Keratinocyte (primary cell): ENCODE measurements around the gene UQCC2. TPM values are rescaled to one million over a fixed set of nuclear protein-coding genes. Genes with fewer than 3 reads are reported as not detected.

ENCODE experiments used
- DNase-seq: peaks from one replicate; pipeline ENCODE4 v3.0.0-alpha.2; 2011; ENCODE audit warnings: low read depth, missing footprints, low spot score
- FAIRE-seq: peaks from 2 replicates; lab custom pipeline; 2011; peaks lifted over from hg19 to GRCh38; lab: Jason Lieb, UNC
- H2AFZ ChIP-seq: 2 replicates; pipeline ENCODE4 v1.6.0; 2012; ENCODE audit warnings: low read length, control low read depth, inconsistent platforms; ENCODE audit not compliant: control insufficient read depth
- H3K27ac ChIP-seq: 2 replicates; pipeline ENCODE4 v1.5.1; 2011; ENCODE audit warnings: low read length; ENCODE audit not compliant: control insufficient read depth, insufficient read depth
- H3K27me3 ChIP-seq: 3 replicates; pipeline ENCODE4 v1.6.0; 2011; ENCODE audit warnings: low read length; ENCODE audit not compliant: control insufficient read depth, insufficient read depth; ENCODE audit errors: extremely low read depth
- H3K36me3 ChIP-seq, 2 experiments: 2 replicates in 1 of 2; 3 replicates in 1 of 2; pipeline ENCODE4 v1.5.1; 2011; ENCODE audit warnings: low read length in 2 of 2, mild to moderate bottlenecking in 1 of 2; ENCODE audit not compliant: control insufficient read depth in 2 of 2, insufficient read depth in 2 of 2; ENCODE audit errors: extremely low read depth in 1 of 2
- H3K4me1 ChIP-seq: 3 replicates; pipeline ENCODE4 v1.5.1; 2011; ENCODE audit warnings: low read length; ENCODE audit not compliant: control insufficient read depth, insufficient read depth; ENCODE audit errors: extremely low read depth
- H3K4me2 ChIP-seq: 3 replicates; pipeline ENCODE4 v1.6.0; 2011; ENCODE audit warnings: low read depth, low read length; ENCODE audit not compliant: control insufficient read depth, insufficient read depth; ENCODE audit errors: extremely low read depth
- H3K4me3 ChIP-seq, 3 experiments: fragments of 200-600 bp in 1 of 3; sonication (generic) in 1 of 3; 2 replicates in 2 of 3; 3 replicates in 1 of 3; pipeline ENCODE4 v1.5.1; 2011 to 2016; ENCODE audit warnings: low read length in 3 of 3, mild to moderate bottlenecking in 3 of 3, control low read depth in 2 of 3, inconsistent platforms in 1 of 3, low read depth in 1 of 3, mixed read lengths in 1 of 3, mixed run types in 1 of 3, moderate library complexity in 1 of 3; ENCODE audit not compliant: control insufficient read depth in 2 of 3, insufficient read depth in 2 of 3; ENCODE audit errors: extremely low read depth in 1 of 3
- H3K79me2 ChIP-seq: 2 replicates; pipeline ENCODE4 v1.6.0; 2012; ENCODE audit warnings: low read length; ENCODE audit not compliant: control insufficient read depth, insufficient read depth
- H3K9ac ChIP-seq: 3 replicates; pipeline ENCODE4 v1.6.0; 2011; ENCODE audit warnings: low read length; ENCODE audit not compliant: control insufficient read depth, insufficient read depth; ENCODE audit errors: extremely low read depth
- H3K9me1 ChIP-seq: 3 replicates; pipeline ENCODE4 v1.6.0; 2011; ENCODE audit warnings: low read length; ENCODE audit not compliant: control insufficient read depth, insufficient read depth; ENCODE audit errors: extremely low read depth
- H3K9me3 ChIP-seq: 2 replicates; pipeline ENCODE4 v1.5.1; 2012; ENCODE audit warnings: low read depth, low read length; ENCODE audit not compliant: control insufficient read depth
- H4K20me1 ChIP-seq: 3 replicates; pipeline ENCODE4 v1.6.0; 2011; ENCODE audit warnings: low read length; ENCODE audit not compliant: control insufficient read depth, insufficient read depth; ENCODE audit errors: extremely low read depth
- CTCF ChIP-seq, 3 experiments: IDR thresholded peaks in 1 of 3; conservative IDR thresholded peaks in 1 of 3; optimal IDR thresholded peaks in 1 of 3; 2 replicates in 2 of 3; 3 replicates in 1 of 3; pipeline versions ENCODE3 to v1.5.1; 2011; ENCODE audit warnings: low read length in 3 of 3, mild to moderate bottlenecking in 3 of 3, moderate library complexity in 2 of 3, control low read depth in 1 of 3, inconsistent platforms in 1 of 3; ENCODE audit not compliant: insufficient read depth in 2 of 3; ENCODE audit errors: extremely low read depth in 1 of 3
- EZH2 ChIP-seq: IDR thresholded peaks from one replicate; pipeline ENCODE4 v1.6.1; 2012; ENCODE audit warnings: inconsistent platforms, mild to moderate bottlenecking, low read length, moderate library complexity
- dilution Hi-C: fragments of 300-500 bp; cut with MboI; formaldehyde crosslinking; loops from one replicate; pipeline ENCODE4 v1.7.0; 2020; ENCODE audit warnings: low sequenced_read_pairs; ENCODE audit not compliant: extremely low pct_ligation_motif_present
- polyA plus RNA-seq, 5 experiments: library from polyadenylated mRNA; depleted of rRNA in 3 of 5; stranded (reverse) in 3 of 5; stranded (forward) in 1 of 5; unstranded in 1 of 5; fragments of >200 nt; gene quantifications; 1 replicate in 1 of 5; 2 replicates in 3 of 5; 3 replicates in 1 of 5; pipeline versions ENCODE4 v1.2.1 to v1.2.3, GENCODE V29; 2011 to 2012; ENCODE audit warnings: missing spikeins in 2 of 5, low read depth in 1 of 5, low replicate concordance in 1 of 5

The UQCC2 gene
- polyA plus RNA-seq, 1 donor (not counting 4 experiments of a cell fraction or from before 2014, with no cell fraction given): 76.7 TPM

GRCh38 chr6:33683576-33684427, 27.7 kb downstream of the UQCC2 start:
- H2AFZ ChIP-seq: no peak overlapping the region
- H3K27me3 ChIP-seq: no peaks in the 10 kb centered on the region
- TF ChIP-seq EZH2 (no peak), CTCF (optimal IDR thresholded peaks at IDR 0.05 in 1 of 3, IDR thresholded peaks at IDR 0.05 in 1 of 3, conservative IDR thresholded peaks at IDR 0.05 in 1 of 3; ENCODE audit: extremely low read depth in 1 of 3, insufficient read depth in 2 of 3, low read length in 3 of 3) (no peak)
- no peak overlapping the region for H3K27ac ChIP-seq
- DNase-seq (no peak), FAIRE-seq (no peak)
- H3K36me3 ChIP-seq: peaks cover 51 to 57% of the 10 kb centered on the region in 2 experiments
- H3K9me1 ChIP-seq: no peaks in the 10 kb centered on the region
- H3K79me2 ChIP-seq: no peaks in the 10 kb centered on the region
- no peak overlapping the region for H3K9ac ChIP-seq
- H4K20me1 ChIP-seq: no peaks in the 10 kb centered on the region
- no peaks in the 10 kb centered on the region for H3K9me3 ChIP-seq
- dilution Hi-C loops: no loop called here
- no peaks in the 10 kb centered on the region for H3K4me1 ChIP-seq
- H3K4me2 ChIP-seq: no peak overlapping the region
- H3K4me3 ChIP-seq: no peak overlapping the region

- TF ChIP-seq EZH2 (no peak), CTCF (optimal IDR thresholded peaks at IDR 0.05 in 1 of 3, IDR thresholded peaks at IDR 0.05 in 1 of 3, conservative IDR thresholded peaks at IDR 0.05 in 1 of 3; ENCODE audit: extremely low read depth in 1 of 3, insufficient read depth in 2 of 3, low read length in 3 of 3) (no peak)
- FAIRE-seq (no peak), DNase-seq (no peak)
- peaks cover 50 to 60% of the 10 kb centered on the region in 2 experiments for H3K36me3 ChIP-seq
- dilution Hi-C loops: no loop called here
- no peaks in the 10 kb centered on the region for H3K4me1 ChIP-seq
- no peaks in the 10 kb centered on the region for H3K79me2 ChIP-seq
- no peak overlapping the region for H3K9ac ChIP-seq
- H3K27me3 ChIP-seq: no peaks in the 10 kb centered on the region
- H3K4me2 ChIP-seq: no peak overlapping the region
- no peaks in the 10 kb centered on the region for H3K9me1 ChIP-seq
- H4K20me1 ChIP-seq: no peaks in the 10 kb centered on the region
- H3K9me3 ChIP-seq: no peaks in the 10 kb centered on the region
- H2AFZ ChIP-seq: no peak overlapping the region
- no peak overlapping the region for H3K27ac ChIP-seq
- H3K4me3 ChIP-seq: no peak overlapping the region
Measured at GRCh38 chr6:33683051-33683571, 28.4 kb downstream of the UQCC2 start.
